Neural cell (in vitro differentiated cells): ENCODE measurements around the gene SCTR. TPM values are rescaled to one million over a fixed set of nuclear protein-coding genes. Genes with fewer than 3 reads are reported as not detected.

Experiments
- H2AFZ ChIP-seq: fragments of 200-600, 300-800 bp; sonication (generic), shearing (Covaris generic); 2 replicates; pipeline ENCODE4 v1.6.0; 2014; ENCODE audit warnings: low read depth, mild to moderate bottlenecking, antibody characterized with exemption, low read length, moderate library complexity
- H3F3A ChIP-seq: fragments of 200-600 bp; shearing (Covaris generic); 2 replicates; pipeline ENCODE4 v1.6.1; 2016; ENCODE audit warnings: mild to moderate bottlenecking, moderate library complexity, mixed read lengths, antibody characterized with exemption, low read length; ENCODE audit not compliant: insufficient read depth, poor library complexity, severe bottlenecking
- H3K27ac ChIP-seq: fragments of 200-600, 300-800 bp; sonication (generic), shearing (Covaris generic); 2 replicates; pipeline ENCODE4 v1.5.1; 2014; ENCODE audit warnings: mild to moderate bottlenecking, low read length, moderate library complexity
- H3K27me3 ChIP-seq: fragments of 300-800, 200-600 bp; sonication (generic), shearing (Covaris generic); 2 replicates; pipeline ENCODE4 v1.6.0; 2014; ENCODE audit warnings: mild to moderate bottlenecking, low read depth, low read length, moderate library complexity; ENCODE audit not compliant: insufficient read depth
- H3K36me3 ChIP-seq: fragments of 300-800, 200-600 bp; sonication (generic), shearing (Covaris generic); 2 replicates; pipeline ENCODE4 v1.5.1; 2014; ENCODE audit warnings: mild to moderate bottlenecking, antibody characterized with exemption, low read length, moderate library complexity; ENCODE audit not compliant: insufficient read depth
- H3K4me2 ChIP-seq: fragments of 300-800, 200-600 bp; sonication (generic), shearing (Covaris generic); 2 replicates; pipeline ENCODE4 v1.6.0; 2014; ENCODE audit warnings: mild to moderate bottlenecking, low read length
- H3K4me3 ChIP-seq: fragments of 300-800, 200-600 bp; sonication (generic), shearing (Covaris generic); 2 replicates; pipeline ENCODE4 v1.5.1; 2014; ENCODE audit warnings: mild to moderate bottlenecking, low read length, moderate library complexity
- H3K79me2 ChIP-seq: fragments of 200-600 bp; shearing (Covaris generic); replicated peaks from 2 replicates; pipeline ENCODE4 v1.6.0; 2014; ENCODE audit warnings: mild to moderate bottlenecking, low read length, moderate library complexity; ENCODE audit not compliant: insufficient read depth
- H3K9ac ChIP-seq: fragments of 300-800, 200-600 bp; sonication (generic), shearing (Covaris generic); 2 replicates; pipeline ENCODE4 v1.6.1; 2016; ENCODE audit warnings: mild to moderate bottlenecking, low read length, mixed read lengths
- H3K9me2 ChIP-seq: fragments of 200-600 bp; shearing (Covaris generic); 2 replicates; pipeline ENCODE4 v1.6.1; 2016; ENCODE audit warnings: mild to moderate bottlenecking, low read length, mixed read lengths; ENCODE audit not compliant: insufficient read depth
- H3K9me3 ChIP-seq: fragments of 200-600, 300-800 bp; sonication (generic), shearing (Covaris generic); 2 replicates; pipeline ENCODE4 v1.6.1; 2016; ENCODE audit warnings: mild to moderate bottlenecking, mixed run types, low read length, moderate library complexity, mixed read lengths
- H4K20me1 ChIP-seq: fragments of 200-600 bp; shearing (Covaris generic); 2 replicates; pipeline ENCODE4 v1.6.1; 2016; ENCODE audit warnings: mild to moderate bottlenecking, mixed run types; ENCODE audit not compliant: insufficient read depth
- EP300 ChIP-seq: fragments of 450-650 bp; conservative IDR thresholded peaks from 2 replicates; pipeline ENCODE4 v1.6.1; 2014; ENCODE audit warnings: antibody characterized with exemption, mild to moderate bottlenecking, moderate library complexity; ENCODE audit not compliant: poor library complexity, severe bottlenecking
- EZH2 ChIP-seq: fragments of 200-600, 300-800 bp; shearing (Covaris generic), sonication (generic); IDR thresholded peaks from 2 replicates; pipeline ENCODE4 v1.6.1; 2014; ENCODE audit warnings: antibody characterized with exemption, low read length, borderline replicate concordance, mild to moderate bottlenecking; ENCODE audit not compliant: insufficient read depth, poor library complexity, severe bottlenecking
- MXI1 ChIP-seq: fragments of 450-650 bp; conservative IDR thresholded peaks from 2 replicates; pipeline ENCODE4 v1.6.1; 2014; ENCODE audit warnings: antibody characterized with exemption, mild to moderate bottlenecking; ENCODE audit not compliant: poor library complexity, severe bottlenecking
- POLR2AphosphoS5 ChIP-seq: IDR thresholded peaks from 2 replicates; pipeline ENCODE4 v1.6.1; 2012
- RAD21 ChIP-seq: fragments of 450-650 bp; conservative IDR thresholded peaks from 2 replicates; pipeline ENCODE4 v1.6.1; 2014; ENCODE audit warnings: antibody characterized with exemption, mild to moderate bottlenecking, moderate library complexity
- SMC3 ChIP-seq: fragments of 450-650 bp; conservative IDR thresholded peaks from 2 replicates; pipeline ENCODE4 v1.6.1; 2014; ENCODE audit warnings: antibody characterized with exemption, mild to moderate bottlenecking, moderate library complexity; ENCODE audit not compliant: poor library complexity
- TAF1 ChIP-seq: IDR thresholded peaks from 2 replicates; pipeline ENCODE4 v1.6.1; 2012; ENCODE audit warnings: low read depth
- polyA plus RNA-seq: library from polyadenylated mRNA; depleted of rRNA; stranded (reverse); fragments of >200 nt; gene quantifications from 2 replicates; pipeline ENCODE4 v1.2.3, GENCODE V29; 2014
- TF ChIP-seq, protein P1 (sequence below): fragments of 450-650 bp; IDR thresholded peaks from 2 replicates; pipeline ENCODE4 v1.5.1; 2014; ENCODE audit warnings: antibody characterized with exemption, mild to moderate bottlenecking, moderate library complexity; ENCODE audit not compliant: poor library complexity, severe bottlenecking
- TF ChIP-seq, protein P2 (sequence below): IDR thresholded peaks from 2 replicates; pipeline ENCODE4 v1.6.1; 2012; ENCODE audit warnings: borderline replicate concordance

The SCTR gene
- polyA plus RNA-seq, 1 donor from 2014 or later: 0.12 TPM

DNA sequence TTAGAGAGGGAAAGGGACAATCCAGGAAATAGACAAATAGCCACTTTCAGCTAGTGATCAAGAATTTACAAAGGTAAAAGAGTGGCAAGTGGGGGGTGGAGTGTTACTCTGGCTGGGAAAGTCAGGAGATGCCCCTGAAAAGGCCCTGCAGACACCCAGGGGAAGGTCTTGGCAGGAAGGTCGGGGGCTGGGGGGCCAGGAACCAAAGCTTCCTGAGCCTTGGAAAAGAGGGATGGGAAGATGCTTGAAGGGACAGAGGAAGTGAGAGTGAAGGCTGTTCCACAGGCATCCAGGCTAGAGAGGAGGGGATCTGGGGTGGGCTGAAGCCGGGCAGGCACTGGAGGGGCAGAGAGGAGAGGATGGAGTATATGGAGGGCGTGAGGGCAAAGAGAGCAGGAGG is 96.5 kb downstream of the SCTR start:
- H3K36me3 ChIP-seq: no peaks in the 10 kb centered on the region
- H3K27me3 ChIP-seq: peaks cover 28% of the 10 kb centered on the region
- no peak for TF ChIP-seq MXI1
- no peak overlapping the region for H3K4me3 ChIP-seq
- no peaks in the 10 kb centered on the region for H3K79me2 ChIP-seq
- no peaks in the 10 kb centered on the region for H3K9me3 ChIP-seq
- no peaks in the 10 kb centered on the region for H3K9me2 ChIP-seq
- H3K9ac ChIP-seq: no peak overlapping the region
- H3F3A ChIP-seq: no peaks in the 10 kb centered on the region
- no peak overlapping the region for H3K27ac ChIP-seq
- no peak overlapping the region for H2AFZ ChIP-seq
- no peaks in the 10 kb centered on the region for H4K20me1 ChIP-seq
- no peak overlapping the region for H3K4me2 ChIP-seq

DNA sequence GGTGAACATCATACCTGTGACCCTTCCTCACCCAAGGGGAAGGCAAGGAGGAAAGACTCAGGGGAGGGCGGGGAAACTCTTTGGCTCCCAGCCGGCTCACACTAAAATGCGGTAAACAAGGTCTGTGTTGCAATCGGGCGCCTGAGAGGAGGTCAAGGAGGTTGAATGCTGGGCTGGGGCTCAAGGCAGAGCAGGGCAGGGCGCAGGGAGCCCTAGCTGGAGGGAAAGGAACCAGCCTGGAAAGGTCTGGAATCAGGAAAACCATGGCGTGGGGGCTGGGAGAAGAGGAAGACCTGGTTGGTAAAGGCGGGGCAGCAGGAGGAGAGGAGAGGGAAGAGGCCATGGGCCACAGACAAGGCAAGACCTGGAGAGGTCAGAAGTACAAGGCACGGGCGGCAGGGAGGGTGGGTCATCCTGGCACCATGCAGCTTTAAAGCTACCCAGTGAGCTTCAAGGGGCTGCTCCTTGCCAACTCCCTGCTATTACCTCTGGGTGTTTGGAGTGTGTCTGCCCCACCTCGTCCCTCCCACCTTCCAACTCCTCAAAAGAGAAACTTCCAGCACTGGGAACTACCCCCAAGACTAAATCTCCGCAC is 97.4 kb downstream of the SCTR start:
- Histone ChIP-seq H3K79me2 (no peaks in the 10 kb centered on the region), H3K9ac (no peak overlapping the region), H3K9me2 (no peaks in the 10 kb centered on the region), H3K4me2 (no peak overlapping the region), H3K9me3 (no peaks in the 10 kb centered on the region), H3K27me3 (peaks cover 20% of the 10 kb centered on the region), H3F3A (no peaks in the 10 kb centered on the region), H2AFZ (no peak overlapping the region), H3K27ac (no peak overlapping the region), H3K36me3 (no peaks in the 10 kb centered on the region), H3K4me3 (no peak overlapping the region), H4K20me1 (no peaks in the 10 kb centered on the region)
- TF ChIP-seq, protein P1, sequence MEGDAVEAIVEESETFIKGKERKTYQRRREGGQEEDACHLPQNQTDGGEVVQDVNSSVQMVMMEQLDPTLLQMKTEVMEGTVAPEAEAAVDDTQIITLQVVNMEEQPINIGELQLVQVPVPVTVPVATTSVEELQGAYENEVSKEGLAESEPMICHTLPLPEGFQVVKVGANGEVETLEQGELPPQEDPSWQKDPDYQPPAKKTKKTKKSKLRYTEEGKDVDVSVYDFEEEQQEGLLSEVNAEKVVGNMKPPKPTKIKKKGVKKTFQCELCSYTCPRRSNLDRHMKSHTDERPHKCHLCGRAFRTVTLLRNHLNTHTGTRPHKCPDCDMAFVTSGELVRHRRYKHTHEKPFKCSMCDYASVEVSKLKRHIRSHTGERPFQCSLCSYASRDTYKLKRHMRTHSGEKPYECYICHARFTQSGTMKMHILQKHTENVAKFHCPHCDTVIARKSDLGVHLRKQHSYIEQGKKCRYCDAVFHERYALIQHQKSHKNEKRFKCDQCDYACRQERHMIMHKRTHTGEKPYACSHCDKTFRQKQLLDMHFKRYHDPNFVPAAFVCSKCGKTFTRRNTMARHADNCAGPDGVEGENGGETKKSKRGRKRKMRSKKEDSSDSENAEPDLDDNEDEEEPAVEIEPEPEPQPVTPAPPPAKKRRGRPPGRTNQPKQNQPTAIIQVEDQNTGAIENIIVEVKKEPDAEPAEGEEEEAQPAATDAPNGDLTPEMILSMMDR: no peak
- TF ChIP-seq EZH2 (no peak), TAF1 (no peak), MXI1 (no peak), EP300 (no peak), SMC3 (no peak), RAD21 (no peak), POLR2AphosphoS5 (no peak)
- TF ChIP-seq, protein P2, sequence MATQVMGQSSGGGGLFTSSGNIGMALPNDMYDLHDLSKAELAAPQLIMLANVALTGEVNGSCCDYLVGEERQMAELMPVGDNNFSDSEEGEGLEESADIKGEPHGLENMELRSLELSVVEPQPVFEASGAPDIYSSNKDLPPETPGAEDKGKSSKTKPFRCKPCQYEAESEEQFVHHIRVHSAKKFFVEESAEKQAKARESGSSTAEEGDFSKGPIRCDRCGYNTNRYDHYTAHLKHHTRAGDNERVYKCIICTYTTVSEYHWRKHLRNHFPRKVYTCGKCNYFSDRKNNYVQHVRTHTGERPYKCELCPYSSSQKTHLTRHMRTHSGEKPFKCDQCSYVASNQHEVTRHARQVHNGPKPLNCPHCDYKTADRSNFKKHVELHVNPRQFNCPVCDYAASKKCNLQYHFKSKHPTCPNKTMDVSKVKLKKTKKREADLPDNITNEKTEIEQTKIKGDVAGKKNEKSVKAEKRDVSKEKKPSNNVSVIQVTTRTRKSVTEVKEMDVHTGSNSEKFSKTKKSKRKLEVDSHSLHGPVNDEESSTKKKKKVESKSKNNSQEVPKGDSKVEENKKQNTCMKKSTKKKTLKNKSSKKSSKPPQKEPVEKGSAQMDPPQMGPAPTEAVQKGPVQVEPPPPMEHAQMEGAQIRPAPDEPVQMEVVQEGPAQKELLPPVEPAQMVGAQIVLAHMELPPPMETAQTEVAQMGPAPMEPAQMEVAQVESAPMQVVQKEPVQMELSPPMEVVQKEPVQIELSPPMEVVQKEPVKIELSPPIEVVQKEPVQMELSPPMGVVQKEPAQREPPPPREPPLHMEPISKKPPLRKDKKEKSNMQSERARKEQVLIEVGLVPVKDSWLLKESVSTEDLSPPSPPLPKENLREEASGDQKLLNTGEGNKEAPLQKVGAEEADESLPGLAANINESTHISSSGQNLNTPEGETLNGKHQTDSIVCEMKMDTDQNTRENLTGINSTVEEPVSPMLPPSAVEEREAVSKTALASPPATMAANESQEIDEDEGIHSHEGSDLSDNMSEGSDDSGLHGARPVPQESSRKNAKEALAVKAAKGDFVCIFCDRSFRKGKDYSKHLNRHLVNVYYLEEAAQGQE: no peak

DNA sequence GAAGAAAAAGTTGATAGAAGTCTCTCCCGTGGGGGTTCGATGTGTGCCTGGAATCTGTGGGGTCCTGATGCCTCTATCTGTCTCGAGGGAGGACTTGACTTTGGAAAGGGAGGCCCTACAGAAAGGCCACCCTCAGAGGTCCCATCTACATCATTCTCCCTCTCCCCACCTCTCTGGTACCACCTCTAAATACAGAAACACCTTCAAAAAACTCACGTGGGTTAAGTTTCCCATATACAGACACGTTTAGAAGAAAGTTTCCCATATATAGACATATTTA is 97.9 kb downstream of the SCTR start:
- no peak overlapping the region for H3K9ac ChIP-seq
- H3K27ac ChIP-seq: no peak overlapping the region
- H3K79me2 ChIP-seq: no peaks in the 10 kb centered on the region
- no peaks in the 10 kb centered on the region for H3K36me3 ChIP-seq
- H3K4me3 ChIP-seq: no peak overlapping the region
- H3K9me2 ChIP-seq: no peaks in the 10 kb centered on the region
- H3F3A ChIP-seq: no peaks in the 10 kb centered on the region
- H3K9me3 ChIP-seq: peaks cover 2% of the 10 kb centered on the region
- H4K20me1 ChIP-seq: no peaks in the 10 kb centered on the region
- H2AFZ ChIP-seq: no peak overlapping the region
- TF ChIP-seq TAF1 (no peak), SMC3 (no peak), POLR2AphosphoS5 (no peak), EZH2 (no peak)
- TF ChIP-seq, protein P2: no peak
- H3K27me3 ChIP-seq: peaks cover 15% of the 10 kb centered on the region
- H3K4me2 ChIP-seq: no peak overlapping the region
